ENCODE results near the gene HP1BP3. TPM values are rescaled to one million over a fixed set of nuclear protein-coding genes. Genes with fewer than 3 reads are reported as not detected.
A peak's percentile ranks its signal among the peaks of the same experiment; 100 is the strongest.

The HP1BP3 gene
- total RNA-seq, 6 experiments from 2014 or later: 171 to 207 (median 200) TPM

- TF ChIP-seq CTCF (IDR thresholded peaks at IDR 0.05): no peak
- peaks cover 29% of the 10 kb centered on the region for H3K36me3 Mint-ChIP-seq (ENCODE audit: low read depth)
- H3K4me3 Mint-ChIP-seq: no peak overlapping the region
- H3K27me3 Mint-ChIP-seq (ENCODE audit: insufficient read depth): 0 out of 2 replicates have a peak, but pooled peaks cover 1% of the 10 kb centered on the region
- peaks cover 17% of the 10 kb centered on the region for H3K4me1 Mint-ChIP-seq (ENCODE audit: low read depth)
- no peaks in the 10 kb centered on the region for H3K9me3 Mint-ChIP-seq
- DNase-seq: no peak
- no peak overlapping the region for H3K27ac Mint-ChIP-seq
Observed at GRCh38 chr1:20751462-20751990, 35.6 kb downstream of the HP1BP3 start.

GRCh38 chr1:20742671-20743070 lies 44.4 kb downstream of the HP1BP3 start:
- Mint-ChIP-seq H3K27ac (no peak overlapping the region; the same call in 1 of the 2 replicates), H3K9me3 (no peaks in the 10 kb centered on the region), H3K4me1 (ENCODE audit: low read depth) (peaks cover 58% of the 10 kb centered on the region), H3K4me3 (no peak overlapping the region), H3K27me3 (ENCODE audit: insufficient read depth) (no peaks in the 10 kb centered on the region; the same call in 1 of the 2 replicates), H3K36me3 (ENCODE audit: low read depth) (peaks cover 61% of the 10 kb centered on the region)
- no peak for DNase-seq
- TF ChIP-seq CTCF (IDR thresholded peaks at IDR 0.05): no peak

- peak overlapping the region; percentile 89 for H3K27ac Mint-ChIP-seq
- no peak for TF ChIP-seq CTCF (IDR thresholded peaks at IDR 0.05)
- DNase-seq: no peak
- no peaks in the 10 kb centered on the region for H3K9me3 Mint-ChIP-seq
- peaks cover 60% of the 10 kb centered on the region for H3K4me1 Mint-ChIP-seq (ENCODE audit: low read depth)
- peaks cover 71% of the 10 kb centered on the region for H3K36me3 Mint-ChIP-seq (ENCODE audit: low read depth)
- no peaks in the 10 kb centered on the region for H3K27me3 Mint-ChIP-seq (ENCODE audit: insufficient read depth)
- H3K4me3 Mint-ChIP-seq: no peak overlapping the region
Observed at GRCh38 chr1:20740781-20741180, 46.3 kb downstream of the HP1BP3 start.

GRCh38 chr1:20739225-20739624 lies 47.9 kb downstream of the HP1BP3 start:
- TF ChIP-seq CTCF (IDR thresholded peaks at IDR 0.05): no peak

GRCh38 chr1:20735581-20736111 lies 51.5 kb downstream of the HP1BP3 start:
- Mint-ChIP-seq H3K27me3 (ENCODE audit: insufficient read depth) (peaks cover 3% of the 10 kb centered on the region), H3K9me3 (no peaks in the 10 kb centered on the region), H3K27ac (peak overlapping the region; percentile 43; the same call in 1 of the 2 replicates), H3K36me3 (ENCODE audit: low read depth) (peaks cover 38% of the 10 kb centered on the region), H3K4me3 (no peak overlapping the region), H3K4me1 (ENCODE audit: low read depth) (peaks cover 51% of the 10 kb centered on the region)
- no peak for TF ChIP-seq CTCF (IDR thresholded peaks at IDR 0.05)
- no peak for DNase-seq

More at GRCh38 chr1:20739225-20739624, 47.9 kb downstream of the HP1BP3 start:
- Mint-ChIP-seq H3K27ac (peak overlapping the region; percentile 89), H3K4me1 (ENCODE audit: low read depth) (peaks cover 61% of the 10 kb centered on the region), H3K27me3 (ENCODE audit: insufficient read depth) (no peaks in the 10 kb centered on the region), H3K4me3 (peak overlapping the region; percentile 59), H3K9me3 (no peaks in the 10 kb centered on the region), H3K36me3 (ENCODE audit: low read depth) (peaks cover 63% of the 10 kb centered on the region)
- peak; percentile 69 for DNase-seq
